Upper lobe of left lung (tissue), 6 donors: ENCODE results near the gene TMED3. TPM values are rescaled to one million over a fixed set of nuclear protein-coding genes. Genes with fewer than 3 reads are reported as not detected.

ENCODE experiments used
- ATAC-seq, 2 donors: fragments of 200-7000 bp; cut with Tn5 transposase; one replicate each; pipeline ENCODE4 v1.9.1; 2022; ENCODE audit warnings: mild to moderate bottlenecking in 2 of 2, moderate library complexity in 2 of 2; ENCODE audit not compliant: low FRiP score in 2 of 2
- DNase-seq, 2 donors: peaks; one replicate each; pipeline ENCODE4 v3.0.0-alpha.2; 2019 to 2020
- H3K27ac ChIP-seq, 4 donors: fragments of 200-600 bp; sonication (generic); one replicate each; pipeline ENCODE4 v1.5.1; 2016 to 2019
- H3K27me3 ChIP-seq, 4 donors: fragments of 200-600 bp; sonication (generic); one replicate each; pipeline ENCODE4 v1.5.1; 2017 to 2019
- H3K36me3 ChIP-seq, 4 donors: fragments of 200-600 bp; sonication (generic); one replicate each; pipeline ENCODE4 v1.5.1; 2016 to 2019
- H3K4me1 ChIP-seq, 4 donors: fragments of 200-600 bp; sonication (generic); one replicate each; pipeline ENCODE4 v1.5.1; 2018 to 2019
- H3K4me3 ChIP-seq, 4 donors: fragments of 200-600 bp; sonication (generic); one replicate each; pipeline ENCODE4 v1.5.1; 2017 to 2019; ENCODE audit warnings: mild to moderate bottlenecking in 2 of 4, moderate library complexity in 1 of 4
- H3K9me3 ChIP-seq, 4 donors: fragments of 200-600 bp; sonication (generic); one replicate each; pipeline ENCODE4 v1.5.1; 2018 to 2019
- EP300 ChIP-seq, 4 donors: sonication (generic); formaldehyde crosslinking; IDR thresholded peaks; one replicate each; pipeline ENCODE4 v1.5.1; 2017; ENCODE audit warnings: antibody characterized with exemption in 4 of 4, control low read depth in 2 of 4
- POLR2A ChIP-seq, 4 donors: fragments of 450-650 bp; IDR thresholded peaks; one replicate each; pipeline ENCODE4 v1.5.1; 2016 to 2017; ENCODE audit warnings: antibody characterized with exemption in 4 of 4, mild to moderate bottlenecking in 2 of 4
- POLR2AphosphoS5 ChIP-seq, 2 donors: sonication (generic); formaldehyde crosslinking; IDR thresholded peaks; one replicate each; pipeline ENCODE4 v1.5.1; 2017; ENCODE audit warnings: antibody characterized with exemption in 2 of 2
- WGBS, 2 donors: methylation state at CpG; one replicate each; pipeline ENCODE4 v1.1.5; 2017 to 2018; 5-methylcytosine and 5-hydroxymethylcytosine counted together
- total RNA-seq, 6 donors: library from RNA; depleted of rRNA in 4 of 6; stranded (reverse); fragments of >200 nt in 4 of 6; gene quantifications; one replicate each; pipeline versions ENCODE4 v1.1.0 to v1.2.1, GENCODE V29; 2016 to 2021
- TF ChIP-seq, protein P1 (sequence below), 6 experiments: fragments of 450-650 bp in 4 of 6; fragments of 200-600 bp in 2 of 6; sonication (generic) in 2 of 6; IDR thresholded peaks; one replicate each; pipeline ENCODE4 v1.5.1; 2016 to 2019; ENCODE audit warnings: antibody characterized with exemption in 6 of 6
- donor health status: DM: no; HTN: no; CAD: no; lungs with moderate emphysema.
- donor health status: DM: no; HTN: yes; CAD: no; lungs with severe emphysema.

Gene TMED3
- total RNA-seq, 6 donors from 2014 or later, result 28.3 to 57.5 (median 49.9) TPM

DNA sequence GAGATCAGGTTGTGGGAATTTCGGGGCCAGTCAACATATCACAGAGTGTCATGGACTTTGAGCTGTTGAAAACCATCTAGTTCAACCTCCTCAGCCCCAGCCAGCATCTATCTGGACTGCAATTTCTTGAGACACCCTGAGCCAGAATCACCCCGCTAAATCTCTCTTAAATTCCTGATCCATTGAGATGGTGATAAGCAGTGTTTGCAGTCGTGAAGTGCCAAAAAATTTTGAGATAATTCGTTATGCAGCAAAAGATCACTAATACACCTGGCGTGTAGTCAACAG lies 29.3 kb downstream of the TMED3 start:
- ATAC-seq (no peak), DNase-seq (no peak)
- Histone ChIP-seq H3K27ac (no peak overlapping the region), H3K4me3 (no peak overlapping the region), H3K36me3 (no peaks in the 10 kb centered on the region), H3K9me3 (no peaks in the 10 kb centered on the region), H3K27me3 (no peaks in the 10 kb centered on the region), H3K4me1 (no peaks in the 10 kb centered on the region)
- TF ChIP-seq, protein P1, sequence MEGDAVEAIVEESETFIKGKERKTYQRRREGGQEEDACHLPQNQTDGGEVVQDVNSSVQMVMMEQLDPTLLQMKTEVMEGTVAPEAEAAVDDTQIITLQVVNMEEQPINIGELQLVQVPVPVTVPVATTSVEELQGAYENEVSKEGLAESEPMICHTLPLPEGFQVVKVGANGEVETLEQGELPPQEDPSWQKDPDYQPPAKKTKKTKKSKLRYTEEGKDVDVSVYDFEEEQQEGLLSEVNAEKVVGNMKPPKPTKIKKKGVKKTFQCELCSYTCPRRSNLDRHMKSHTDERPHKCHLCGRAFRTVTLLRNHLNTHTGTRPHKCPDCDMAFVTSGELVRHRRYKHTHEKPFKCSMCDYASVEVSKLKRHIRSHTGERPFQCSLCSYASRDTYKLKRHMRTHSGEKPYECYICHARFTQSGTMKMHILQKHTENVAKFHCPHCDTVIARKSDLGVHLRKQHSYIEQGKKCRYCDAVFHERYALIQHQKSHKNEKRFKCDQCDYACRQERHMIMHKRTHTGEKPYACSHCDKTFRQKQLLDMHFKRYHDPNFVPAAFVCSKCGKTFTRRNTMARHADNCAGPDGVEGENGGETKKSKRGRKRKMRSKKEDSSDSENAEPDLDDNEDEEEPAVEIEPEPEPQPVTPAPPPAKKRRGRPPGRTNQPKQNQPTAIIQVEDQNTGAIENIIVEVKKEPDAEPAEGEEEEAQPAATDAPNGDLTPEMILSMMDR (IDR thresholded peaks at IDR 0.05), result no peak
- TF ChIP-seq EP300 (IDR thresholded peaks at IDR 0.05), result no peak
- TF ChIP-seq POLR2A (IDR thresholded peaks at IDR 0.05), result no peak
- TF ChIP-seq POLR2AphosphoS5 (IDR thresholded peaks at IDR 0.05), result no peak
- WGBS, 2 donors, result 67% methylated on average over 4 to 5 of the region's 5 CpGs

DNA sequence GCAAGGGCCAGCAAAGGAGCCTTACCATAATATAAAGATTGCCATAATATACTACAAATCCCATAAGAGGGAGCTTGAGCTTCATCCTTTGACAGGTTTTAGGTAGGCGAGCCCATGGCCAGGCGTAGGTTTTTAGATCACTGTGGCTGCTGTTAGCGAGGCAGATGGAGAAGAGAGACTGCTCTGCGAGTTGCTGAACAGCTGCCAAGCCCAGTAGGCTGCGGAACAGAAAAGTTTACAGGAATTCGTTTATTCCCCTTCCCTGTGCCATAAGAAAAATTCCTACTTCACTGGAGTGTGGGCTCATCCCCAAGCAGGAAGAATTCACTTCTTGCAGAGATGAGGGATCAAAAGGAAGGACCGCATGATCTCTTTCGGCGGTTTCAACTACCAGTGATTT lies 30.5 kb downstream of the TMED3 start:
- no peaks in the 10 kb centered on the region for H3K4me1 ChIP-seq
- no peak overlapping the region for H3K4me3 ChIP-seq
- no peak for ATAC-seq
- DNase-seq, result no peak
- no peak overlapping the region for H3K27ac ChIP-seq
- 70 to 81% methylated on average over 9 of the region's 9 CpGs for WGBS, 2 donors
- TF ChIP-seq POLR2AphosphoS5 (IDR thresholded peaks at IDR 0.05) (no peak), POLR2A (IDR thresholded peaks at IDR 0.05) (no peak), EP300 (IDR thresholded peaks at IDR 0.05) (no peak)
- TF ChIP-seq, protein P1 (IDR thresholded peaks at IDR 0.05), result no peak
- H3K36me3 ChIP-seq, result no peaks in the 10 kb centered on the region
- no peaks in the 10 kb centered on the region for H3K27me3 ChIP-seq
- no peaks in the 10 kb centered on the region for H3K9me3 ChIP-seq

DNA sequence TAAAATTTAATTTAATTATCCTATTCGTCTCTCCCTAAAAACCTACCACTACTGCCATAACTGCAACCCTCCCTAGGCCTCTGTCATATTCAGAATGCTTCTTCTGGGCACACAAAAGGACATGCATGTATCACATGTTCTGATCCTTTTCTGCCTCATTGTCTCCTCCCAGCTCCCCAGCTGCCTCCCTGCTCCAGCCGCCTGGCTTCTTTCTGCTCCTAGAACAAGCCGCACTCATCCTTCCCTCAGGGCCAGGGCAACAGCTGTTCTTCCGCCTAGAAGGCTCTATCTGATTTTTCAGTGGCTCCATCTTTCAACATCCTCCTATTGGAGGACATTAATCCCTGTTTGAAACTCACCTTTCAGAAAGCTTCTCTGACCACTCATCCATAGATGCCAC lies 38.6 kb downstream of the TMED3 start:
- no peak for DNase-seq
- ATAC-seq, result no peak
- H3K4me3 ChIP-seq, result no peak overlapping the region
- no peak overlapping the region for H3K27ac ChIP-seq
- H3K27me3 ChIP-seq, result no peaks in the 10 kb centered on the region
- no peaks in the 10 kb centered on the region for H3K4me1 ChIP-seq
- TF ChIP-seq POLR2A (IDR thresholded peaks at IDR 0.05) (no peak), POLR2AphosphoS5 (IDR thresholded peaks at IDR 0.05) (no peak), EP300 (IDR thresholded peaks at IDR 0.05) (no peak)
- TF ChIP-seq, protein P1 (IDR thresholded peaks at IDR 0.05), result no peak
- 89 to 90% methylated on average over 4 of the region's 4 CpGs for WGBS, 2 donors
- H3K9me3 ChIP-seq, result no peaks in the 10 kb centered on the region
- H3K36me3 ChIP-seq, result no peaks in the 10 kb centered on the region

DNA sequence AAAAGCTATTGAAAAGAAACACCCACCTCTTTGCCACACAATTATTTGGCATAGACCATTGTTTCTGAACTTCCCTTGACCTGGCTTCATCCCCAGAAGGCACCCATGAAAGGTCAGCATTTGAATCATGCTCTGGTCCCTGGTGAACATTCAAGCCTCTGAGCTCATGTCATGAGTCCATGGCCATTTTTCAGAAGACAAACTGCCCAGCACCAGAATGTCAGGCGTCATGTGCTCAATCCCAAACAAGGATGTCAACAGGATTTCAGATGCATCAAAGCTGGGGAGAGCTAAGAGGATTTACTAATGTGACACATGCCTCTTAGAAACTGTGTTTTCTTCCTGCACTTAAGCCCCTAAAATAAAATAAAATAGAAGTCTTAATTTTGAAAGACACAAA lies 41.3 kb downstream of the TMED3 start:
- Histone ChIP-seq H3K4me3 (no peak overlapping the region), H3K4me1 (no peaks in the 10 kb centered on the region), H3K9me3 (no peaks in the 10 kb centered on the region), H3K27ac (no peak overlapping the region), H3K36me3 (no peaks in the 10 kb centered on the region), H3K27me3 (no peaks in the 10 kb centered on the region)
- WGBS, 2 donors, result 81 to 100% methylated on average over 1 of the region's 1 CpG
- TF ChIP-seq, protein P1 (IDR thresholded peaks at IDR 0.05), result no peak
- TF ChIP-seq EP300 (IDR thresholded peaks at IDR 0.05) (no peak), POLR2A (IDR thresholded peaks at IDR 0.05) (no peak), POLR2AphosphoS5 (IDR thresholded peaks at IDR 0.05) (no peak)
- DNase-seq (no peak), ATAC-seq (no peak)

DNA sequence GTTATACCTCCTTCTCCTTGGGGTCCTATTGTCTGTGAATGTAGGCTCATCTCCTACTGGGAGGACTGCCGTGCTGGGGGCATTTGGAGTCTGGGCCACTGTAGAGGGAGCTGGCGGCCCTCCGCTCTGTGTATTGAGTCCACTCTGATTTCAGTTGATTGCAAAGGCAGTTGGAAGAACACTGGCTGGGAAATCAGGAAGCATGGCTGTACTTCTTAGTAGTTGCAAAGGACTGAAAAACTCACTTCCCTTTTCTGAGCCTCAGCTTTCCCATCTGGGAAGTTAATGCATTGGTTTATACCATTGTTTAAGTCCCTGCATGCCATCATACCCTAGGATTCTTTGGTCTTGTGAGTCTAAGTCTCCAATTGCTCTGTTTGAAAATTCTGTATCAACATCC lies 46.7 kb downstream of the TMED3 start:
- ATAC-seq (peak in 1 of 2 donors; percentile 43), DNase-seq (no peak)
- no peak overlapping the region for H3K4me3 ChIP-seq
- H3K36me3 ChIP-seq, result no peaks in the 10 kb centered on the region
- no peaks in the 10 kb centered on the region for H3K27me3 ChIP-seq
- no peaks in the 10 kb centered on the region for H3K9me3 ChIP-seq
- TF ChIP-seq EP300 (IDR thresholded peaks at IDR 0.05), result no peak
- H3K27ac ChIP-seq, result no peak overlapping the region
- 75 to 91% methylated on average over 3 of the region's 3 CpGs for WGBS, 2 donors
- H3K4me1 ChIP-seq, result no peaks in the 10 kb centered on the region
